ENCODE data around the gene LCE2D. TPM values are rescaled to one million over a fixed set of nuclear protein-coding genes. Genes with fewer than 3 reads are reported as not detected.

LCE2D gene
- total RNA-seq, 2 donors from 2014 or later = not detected

GRCh38 chr1:152707860-152708259, 44.7 kb downstream of the LCE2D start, which contains the start of gene LCE4A:
LCE4A (plus strand) TSS chr1:152708160; CDS start chr1:152709076, 916 bp downstream.
- DNase-seq (ENCODE audit: low spot score) = no peak
- H3K27me3 ChIP-seq = no peaks in the 10 kb centered on the region
- no peaks in the 10 kb centered on the region for H3K4me1 ChIP-seq
- H3K9me3 ChIP-seq = no peaks in the 10 kb centered on the region
- no peak within 1 kb of the TSS for H3K4me3 ChIP-seq
- H3K36me3 ChIP-seq = no peaks in the 10 kb centered on the region
- TF ChIP-seq, protein P1, sequence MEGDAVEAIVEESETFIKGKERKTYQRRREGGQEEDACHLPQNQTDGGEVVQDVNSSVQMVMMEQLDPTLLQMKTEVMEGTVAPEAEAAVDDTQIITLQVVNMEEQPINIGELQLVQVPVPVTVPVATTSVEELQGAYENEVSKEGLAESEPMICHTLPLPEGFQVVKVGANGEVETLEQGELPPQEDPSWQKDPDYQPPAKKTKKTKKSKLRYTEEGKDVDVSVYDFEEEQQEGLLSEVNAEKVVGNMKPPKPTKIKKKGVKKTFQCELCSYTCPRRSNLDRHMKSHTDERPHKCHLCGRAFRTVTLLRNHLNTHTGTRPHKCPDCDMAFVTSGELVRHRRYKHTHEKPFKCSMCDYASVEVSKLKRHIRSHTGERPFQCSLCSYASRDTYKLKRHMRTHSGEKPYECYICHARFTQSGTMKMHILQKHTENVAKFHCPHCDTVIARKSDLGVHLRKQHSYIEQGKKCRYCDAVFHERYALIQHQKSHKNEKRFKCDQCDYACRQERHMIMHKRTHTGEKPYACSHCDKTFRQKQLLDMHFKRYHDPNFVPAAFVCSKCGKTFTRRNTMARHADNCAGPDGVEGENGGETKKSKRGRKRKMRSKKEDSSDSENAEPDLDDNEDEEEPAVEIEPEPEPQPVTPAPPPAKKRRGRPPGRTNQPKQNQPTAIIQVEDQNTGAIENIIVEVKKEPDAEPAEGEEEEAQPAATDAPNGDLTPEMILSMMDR (IDR thresholded peaks at IDR 0.05) = no peak
- no peak within 1 kb of the TSS for H3K27ac ChIP-seq

Other genes starting within 250 kb of the LCE2D start
- not detected for gene CRNN, start 249.1 kb upstream of the LCE2D start, total RNA-seq
- not detected for gene LCE5A, start 152.6 kb upstream of the LCE2D start, total RNA-seq
- not detected for gene CRCT1, start 148.9 kb upstream of the LCE2D start, total RNA-seq
- gene LCE3E, start 96.6 kb upstream of the LCE2D start, total RNA-seq = not detected
- not detected for gene LCE3D, start 82.9 kb upstream of the LCE2D start, total RNA-seq
- gene LCE3C, start 63.1 kb upstream of the LCE2D start, total RNA-seq = not detected
- not detected for gene LCE3B, start 49.6 kb upstream of the LCE2D start, total RNA-seq
- not detected for gene LCE3A, start 40.3 kb upstream of the LCE2D start, total RNA-seq
- gene LCE2C, start 11.9 kb downstream of the LCE2D start, total RNA-seq = not detected
- not detected for gene LCE2B, start 22.7 kb downstream of the LCE2D start, total RNA-seq
- not detected for gene LCE2A, start 35.0 kb downstream of the LCE2D start, total RNA-seq
- not detected for gene LCE4A, start 44.8 kb downstream of the LCE2D start, total RNA-seq
- gene KPRP, start 94.6 kb downstream of the LCE2D start, total RNA-seq = not detected
- not detected for gene LCE1F, start 111.8 kb downstream of the LCE2D start, total RNA-seq
- not detected for gene LCE1E, start 122.9 kb downstream of the LCE2D start, total RNA-seq
- gene LCE1D, start 133.3 kb downstream of the LCE2D start, total RNA-seq = not detected
- gene LCE1C, start 143.3 kb downstream of the LCE2D start, total RNA-seq = not detected
- gene LCE1B, start 148.6 kb downstream of the LCE2D start, total RNA-seq = not detected
- not detected for gene LCE1A, start 164.1 kb downstream of the LCE2D start, total RNA-seq
- gene LCE6A, start 179.5 kb downstream of the LCE2D start, total RNA-seq = not detected
- gene LCE7A, start 196.6 kb downstream of the LCE2D start, total RNA-seq = not detected
- gene SMCP, start 214.9 kb downstream of the LCE2D start, total RNA-seq = not detected
- gene IVL, start 245.2 kb downstream of the LCE2D start, total RNA-seq = not detected

All from right atrium auricular region (tissue), 2 donors.